ENCODE measurements around the gene HOXA9.

HOXA9 gene

DNA sequence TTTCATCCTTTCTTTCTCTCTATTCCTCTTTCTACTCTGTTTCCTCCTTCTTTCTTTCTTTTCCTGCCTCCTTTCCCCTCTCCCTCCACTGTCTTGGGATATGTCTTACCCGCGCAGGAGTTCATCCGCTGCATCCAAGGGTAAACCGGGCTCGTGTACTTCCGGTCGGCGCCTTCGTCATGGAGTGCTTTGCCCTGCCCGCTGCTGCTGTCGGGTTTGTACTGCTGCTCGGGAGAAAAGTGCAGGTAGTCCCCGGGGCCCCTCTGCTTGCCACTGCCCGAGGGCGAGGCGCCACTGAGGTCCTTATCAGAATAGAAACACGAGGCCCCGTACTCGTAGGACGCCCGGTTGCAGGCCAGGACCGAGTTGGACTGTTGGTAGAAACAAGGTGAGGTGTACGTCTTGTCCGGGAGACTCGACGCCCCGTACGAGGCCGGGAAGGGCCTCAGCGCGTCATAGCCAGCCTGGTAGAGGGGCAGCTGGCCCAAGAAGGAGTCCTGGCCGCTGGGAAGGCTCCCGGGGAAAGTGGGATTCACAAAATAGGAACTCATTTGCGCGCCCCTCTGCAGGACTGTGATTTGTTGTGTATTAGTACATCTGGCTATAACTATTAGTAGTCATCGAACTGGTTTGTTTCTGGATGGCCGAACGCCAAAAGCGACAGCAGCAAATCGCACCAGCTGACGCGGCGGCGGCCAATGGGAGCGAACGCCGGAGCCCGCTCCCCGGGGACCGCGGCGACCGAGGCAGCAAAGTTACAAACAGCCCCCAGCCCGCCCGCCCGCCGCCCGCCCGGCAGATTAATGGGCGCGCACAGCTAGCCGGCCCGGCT lies 17.9 kb downstream of the HOXA9 start, which contains the start of gene HOXA6:
HOXA6 (minus strand) TSS at position 576 of the 832 bp plus-strand sequence; CDS start at position 551, 25 bp downstream.
- Histone ChIP-seq H3K27me3 (replicated peaks; ENCODE audit: control insufficient read depth, insufficient read depth, low read length) (peaks cover 2% of the 10 kb centered on the region; the same call in 1 of the 2 replicates), H3K36me3 (ENCODE audit: control insufficient read depth, insufficient read depth, low read length) (no peaks in the 10 kb centered on the region), H3K4me3 (replicated peaks; ENCODE audit: low read depth, low read length) (no peak within 1 kb of the TSS)
- no peak for DNase-seq (ENCODE audit: extremely low read depth, insufficient read length)
- TF ChIP-seq CTCF (IDR thresholded peaks at IDR 0.05; ENCODE audit: insufficient read depth, low read length, poor library complexity, severe bottlenecking), result no peak

DNA sequence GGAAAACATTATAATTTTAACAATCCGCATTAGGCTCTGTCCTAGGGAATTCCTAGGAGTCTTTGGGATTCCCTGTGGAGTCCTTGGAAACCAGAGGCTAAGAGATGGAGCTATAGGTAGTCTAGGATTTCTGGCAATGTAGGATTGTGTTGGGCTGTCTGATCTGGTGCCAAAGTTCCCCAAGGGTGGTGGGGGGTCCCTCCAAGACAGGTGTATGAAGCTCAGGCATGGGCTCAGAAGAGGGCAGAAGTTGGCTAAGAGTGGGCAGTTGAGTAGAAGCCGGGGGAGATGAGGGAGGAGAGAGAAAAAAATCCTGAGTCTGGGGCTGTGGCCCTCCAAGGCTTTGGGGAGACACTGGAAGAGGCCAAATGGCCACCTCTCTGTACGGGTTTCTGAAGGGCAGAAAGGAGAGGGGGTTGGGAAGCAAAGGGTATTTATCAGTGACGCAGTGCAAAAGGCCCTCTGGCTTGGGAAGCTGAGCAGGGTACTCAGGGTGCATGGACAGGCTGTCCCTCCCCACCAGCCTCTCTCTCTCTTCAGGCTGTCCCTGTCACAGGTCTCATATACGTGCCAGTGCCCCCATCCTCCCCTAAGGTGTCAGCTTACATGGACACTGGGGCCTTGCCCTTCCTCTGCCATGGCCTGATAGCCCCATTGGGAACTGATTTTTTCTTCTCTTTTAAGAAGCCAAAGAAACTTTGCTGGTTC lies 18.7 kb downstream of the HOXA9 start:
- DNase-seq (ENCODE audit: extremely low read depth, insufficient read length), result no peak
- no peak for TF ChIP-seq CTCF (IDR thresholded peaks at IDR 0.05; ENCODE audit: insufficient read depth, low read length, poor library complexity, severe bottlenecking)
- Histone ChIP-seq H3K36me3 (ENCODE audit: control insufficient read depth, insufficient read depth, low read length) (no peaks in the 10 kb centered on the region), H3K4me3 (replicated peaks; ENCODE audit: low read depth, low read length) (no peak overlapping the region), H3K27me3 (replicated peaks; ENCODE audit: control insufficient read depth, insufficient read depth, low read length) (peaks cover 2% of the 10 kb centered on the region; the same call in 1 of the 2 replicates)

DNA sequence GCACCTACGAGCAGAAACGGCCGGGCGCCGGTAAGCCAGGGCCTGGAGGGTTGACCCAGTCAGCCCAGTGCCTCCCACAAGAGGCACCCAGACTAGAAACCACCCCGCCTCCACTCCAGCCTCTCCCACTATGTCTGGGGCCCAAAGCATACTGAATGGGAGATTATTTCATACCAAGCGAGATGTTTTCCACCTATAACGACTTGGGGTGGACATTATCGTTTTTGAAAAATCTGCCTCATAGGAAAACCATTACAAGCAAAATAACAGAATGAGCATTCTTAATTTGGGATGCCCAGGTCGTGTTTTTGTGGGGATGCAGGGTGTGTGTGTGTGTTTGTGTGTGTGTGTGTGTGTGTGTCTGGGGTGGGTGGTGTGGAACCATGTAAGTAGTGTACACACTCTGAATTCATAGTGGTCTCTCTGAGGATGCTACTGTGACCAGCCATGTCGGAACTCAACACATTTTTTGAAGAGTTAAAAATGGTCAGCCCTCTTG lies 19.4 kb downstream of the HOXA9 start:
- Histone ChIP-seq H3K36me3 (ENCODE audit: control insufficient read depth, insufficient read depth, low read length) (no peaks in the 10 kb centered on the region), H3K27me3 (replicated peaks; ENCODE audit: control insufficient read depth, insufficient read depth, low read length) (peaks cover 2% of the 10 kb centered on the region; the same call in 1 of the 2 replicates), H3K4me3 (replicated peaks; ENCODE audit: low read depth, low read length) (no peak overlapping the region)
- no peak for TF ChIP-seq CTCF (IDR thresholded peaks at IDR 0.05; ENCODE audit: insufficient read depth, low read length, poor library complexity, severe bottlenecking)
- DNase-seq (ENCODE audit: extremely low read depth, insufficient read length), result no peak

DNA sequence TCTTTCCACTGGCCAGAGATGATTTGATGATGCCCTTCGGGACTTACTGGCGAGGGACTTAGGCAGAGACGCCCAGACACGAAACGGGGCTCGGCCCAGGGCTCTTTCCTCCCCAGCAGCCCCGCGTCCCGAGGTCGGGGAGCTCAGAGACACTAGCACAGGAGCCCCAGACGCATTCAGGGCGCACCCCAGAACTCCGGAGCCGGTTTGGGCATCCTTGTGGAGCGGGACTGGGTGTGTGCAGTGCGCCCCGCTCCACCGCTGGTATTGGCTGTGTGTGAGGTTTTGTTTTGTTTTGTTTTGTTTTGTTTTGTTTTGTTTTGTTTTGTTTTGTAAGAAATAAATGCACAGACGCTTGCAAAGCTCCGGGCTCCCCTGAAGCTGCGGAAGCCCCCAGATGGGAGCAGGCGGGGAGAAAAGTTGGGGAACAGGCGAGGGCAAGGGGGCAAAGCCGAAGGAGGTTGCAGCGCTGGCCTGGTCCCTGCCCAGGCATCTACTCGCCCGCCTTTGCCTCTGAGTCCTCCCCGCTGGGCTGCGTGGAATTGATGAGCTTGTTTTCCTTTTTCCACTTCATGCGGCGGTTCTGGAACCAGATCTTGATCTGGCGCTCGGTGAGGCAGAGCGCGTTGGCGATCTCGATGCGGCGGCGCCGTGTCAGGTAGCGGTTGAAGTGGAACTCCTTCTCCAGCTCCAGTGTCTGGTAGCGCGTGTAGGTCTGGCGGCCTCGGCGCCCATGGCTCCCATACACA lies 20.0 kb downstream of the HOXA9 start:
- Histone ChIP-seq H3K27me3 (replicated peaks; ENCODE audit: control insufficient read depth, insufficient read depth, low read length) (peaks cover 2% of the 10 kb centered on the region; the same call in 1 of the 2 replicates), H3K4me3 (replicated peaks; ENCODE audit: low read depth, low read length) (no peak overlapping the region), H3K36me3 (ENCODE audit: control insufficient read depth, insufficient read depth, low read length) (no peaks in the 10 kb centered on the region)
- DNase-seq (ENCODE audit: extremely low read depth, insufficient read length), result no peak
- no peak for TF ChIP-seq CTCF (IDR thresholded peaks at IDR 0.05; ENCODE audit: insufficient read depth, low read length, poor library complexity, severe bottlenecking)

- TF ChIP-seq CTCF (IDR thresholded peaks at IDR 0.05; ENCODE audit: insufficient read depth, low read length, poor library complexity, severe bottlenecking), result no peak
- no peak for DNase-seq (ENCODE audit: extremely low read depth, insufficient read length)
- H3K36me3 ChIP-seq (ENCODE audit: control insufficient read depth, insufficient read depth, low read length), result no peaks in the 10 kb centered on the region
- H3K4me3 ChIP-seq (replicated peaks; ENCODE audit: low read depth, low read length), result no peak overlapping the region
- peaks cover 2% of the 10 kb centered on the region; the same call in 1 of the 2 replicates for H3K27me3 ChIP-seq (replicated peaks; ENCODE audit: control insufficient read depth, insufficient read depth, low read length)
Observed at GRCh38 chr7:27144781-27145164, 20.6 kb downstream of the HOXA9 start.

All from GM06990 (cell line).